Measurements from ENCODE around the gene RNLS. TPM values are rescaled to one million over a fixed set of nuclear protein-coding genes. Genes with fewer than 3 reads are reported as not detected.

Gene RNLS
- total RNA-seq, 2 donors from 2014 or later = 2.1 to 2.4 TPM

DNA sequence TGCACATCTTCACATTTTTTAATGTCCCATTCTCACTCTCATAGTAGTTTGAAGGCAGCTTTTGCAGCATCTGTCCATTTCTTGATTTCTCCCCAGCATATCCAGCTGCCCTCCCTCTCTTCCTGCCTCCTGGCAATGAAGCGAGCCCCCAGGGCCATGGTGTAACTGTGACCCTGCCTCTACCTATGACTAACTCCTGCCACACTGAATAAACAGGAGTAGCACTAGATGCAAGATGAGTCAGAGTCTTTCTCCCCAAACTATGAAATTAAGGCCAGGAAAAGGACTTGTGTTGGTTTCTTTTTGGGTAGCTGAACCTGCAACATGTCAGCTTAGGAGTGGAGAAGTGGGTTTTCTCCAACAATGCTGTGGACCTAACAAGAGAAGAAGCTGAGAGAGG lies 329.0 kb downstream of the RNLS start:
- no peaks in the 10 kb centered on the region for H3K27me3 Mint-ChIP-seq
- no peak overlapping the region for H3K27ac Mint-ChIP-seq
- H3K36me3 Mint-ChIP-seq (ENCODE audit: low read depth) = no peaks in the 10 kb centered on the region

DNA sequence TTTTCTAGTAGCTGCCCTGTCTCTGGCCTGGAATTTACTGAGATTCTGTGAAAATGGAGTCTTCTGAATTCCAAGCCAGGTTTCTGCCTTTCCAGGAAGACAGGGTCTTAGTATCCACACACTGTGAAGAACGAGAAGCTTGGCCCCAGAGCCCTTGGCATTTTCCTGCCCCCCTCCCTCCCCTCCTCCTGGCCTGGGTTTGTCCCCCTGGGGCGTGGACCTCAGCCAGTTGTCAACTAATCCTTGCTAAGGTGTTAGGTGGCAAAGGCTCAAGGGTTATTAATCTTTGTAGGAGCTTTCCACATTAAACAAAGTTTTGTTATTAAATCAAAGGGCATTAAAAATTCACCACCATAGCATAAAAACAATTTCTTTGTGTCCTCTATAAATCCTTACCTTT lies 329.5 kb downstream of the RNLS start:
- Mint-ChIP-seq H3K9me3 (no peaks in the 10 kb centered on the region), H3K27me3 (no peaks in the 10 kb centered on the region), H3K4me3 (no peak overlapping the region), H3K4me1 (peaks cover 5% of the 10 kb centered on the region), H3K27ac (no peak overlapping the region), H3K36me3 (ENCODE audit: low read depth) (no peaks in the 10 kb centered on the region)
- ATAC-seq (replicated peaks) = no peak

More for the DNA sequence above, 329.0 kb downstream of the RNLS start:
- no peak overlapping the region for H3K4me3 Mint-ChIP-seq
- H3K9me3 Mint-ChIP-seq = no peaks in the 10 kb centered on the region
- ATAC-seq (replicated peaks) = peak; percentile 97
- peaks cover 5% of the 10 kb centered on the region for H3K4me1 Mint-ChIP-seq

DNA sequence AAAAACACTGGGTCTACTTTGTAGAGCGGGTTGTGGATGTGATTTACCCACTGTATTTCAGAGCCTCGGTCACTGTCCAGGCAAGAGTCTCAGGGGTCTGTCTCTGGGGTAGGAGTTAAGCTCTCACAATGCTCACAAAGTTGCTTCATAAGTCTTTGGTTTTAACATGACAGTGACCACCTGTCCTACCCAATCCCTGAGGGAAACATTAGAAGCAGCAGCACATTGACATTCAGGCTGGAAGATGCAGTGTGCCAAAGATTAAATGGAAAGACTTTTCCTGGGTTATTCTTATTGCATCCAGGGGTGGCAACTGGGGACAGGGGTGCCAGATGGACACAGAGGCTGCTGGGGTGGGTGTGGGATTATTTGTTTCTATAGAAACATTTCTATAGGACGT lies 330.0 kb downstream of the RNLS start:
- Mint-ChIP-seq H3K9me3 (no peaks in the 10 kb centered on the region), H3K36me3 (ENCODE audit: low read depth) (no peaks in the 10 kb centered on the region), H3K4me3 (no peak overlapping the region), H3K27ac (no peak overlapping the region), H3K27me3 (no peaks in the 10 kb centered on the region), H3K4me1 (peaks cover 5% of the 10 kb centered on the region)
- ATAC-seq (replicated peaks) = no peak

DNA sequence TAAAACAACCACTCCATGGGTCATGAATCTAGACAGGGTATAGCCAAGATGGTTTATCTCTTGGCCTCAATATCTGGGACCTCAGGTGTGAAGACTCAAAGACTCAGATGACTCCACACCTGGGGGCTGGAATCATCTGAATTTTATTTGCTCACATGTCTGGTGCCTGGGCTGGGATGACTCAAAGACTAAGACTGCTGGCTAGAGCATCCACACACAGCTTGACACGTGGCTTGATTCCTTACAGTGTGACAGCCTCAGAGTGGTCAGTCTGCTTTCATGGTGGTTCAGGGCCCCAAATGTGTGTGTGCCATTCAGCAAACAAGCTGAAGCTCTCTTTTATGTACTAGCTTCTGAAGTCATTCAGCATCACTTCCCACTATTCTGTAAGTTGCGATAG lies 333.7 kb downstream of the RNLS start:
- Mint-ChIP-seq H3K27ac (no peak overlapping the region), H3K36me3 (ENCODE audit: low read depth) (no peaks in the 10 kb centered on the region), H3K4me3 (no peak overlapping the region), H3K4me1 (peaks cover 10% of the 10 kb centered on the region), H3K9me3 (no peaks in the 10 kb centered on the region), H3K27me3 (no peaks in the 10 kb centered on the region)
- no peak for ATAC-seq (replicated peaks)

DNA sequence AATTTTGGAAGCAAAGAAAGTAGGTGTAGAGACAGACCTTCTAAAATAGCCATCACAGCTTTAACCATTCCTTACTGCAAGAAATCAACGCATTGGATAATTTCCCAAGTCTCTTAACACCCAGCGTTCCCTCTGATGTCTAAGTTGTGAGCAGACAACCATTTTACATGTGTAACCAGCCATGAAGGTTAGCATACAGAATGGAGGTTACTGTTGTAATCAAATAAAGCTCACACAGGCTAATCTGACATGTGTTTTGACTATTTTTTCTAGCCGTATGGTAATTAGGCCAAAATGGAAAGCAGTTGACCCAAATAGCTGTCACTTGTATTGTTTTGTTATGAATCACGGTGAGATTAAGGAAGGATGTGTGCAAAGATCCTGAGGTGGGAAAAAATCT lies 336.4 kb downstream of the RNLS start:
- H3K36me3 Mint-ChIP-seq (ENCODE audit: low read depth) = no peaks in the 10 kb centered on the region
- no peak overlapping the region for H3K27ac Mint-ChIP-seq
- no peak overlapping the region for H3K4me3 Mint-ChIP-seq
- peaks cover 5% of the 10 kb centered on the region for H3K4me1 Mint-ChIP-seq
- ATAC-seq (replicated peaks) = no peak
- peaks cover 4% of the 10 kb centered on the region for H3K9me3 Mint-ChIP-seq
- peaks cover 3% of the 10 kb centered on the region for H3K27me3 Mint-ChIP-seq

DNA sequence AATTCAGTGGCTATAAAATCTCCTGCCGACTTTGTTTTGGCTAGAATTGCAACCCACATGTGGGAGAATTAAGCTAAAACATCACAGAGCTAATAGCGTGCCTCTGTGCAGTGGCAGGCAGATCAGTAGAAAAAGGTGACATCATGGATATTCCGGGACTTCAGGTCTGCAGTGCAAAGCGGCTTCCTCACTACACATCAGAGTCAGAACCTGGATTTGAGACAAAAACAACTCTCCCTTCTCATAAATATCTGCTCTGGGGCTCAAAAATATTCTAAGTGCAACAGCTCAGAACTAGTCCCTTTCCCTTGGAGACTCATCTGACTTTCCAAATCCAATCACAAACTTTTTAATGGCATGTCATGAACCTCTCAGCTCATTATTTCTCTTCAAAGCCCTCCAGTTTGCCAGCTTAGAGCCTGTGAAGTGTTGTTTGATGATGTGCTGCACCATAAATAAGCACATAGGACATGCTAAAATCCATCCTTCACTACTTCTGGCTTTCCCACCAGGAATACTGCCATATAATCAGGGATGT lies 337.1 kb downstream of the RNLS start:
- peaks cover 5% of the 10 kb centered on the region for H3K4me1 Mint-ChIP-seq
- no peak overlapping the region for H3K4me3 Mint-ChIP-seq
- H3K27me3 Mint-ChIP-seq = peaks cover 5% of the 10 kb centered on the region
- H3K36me3 Mint-ChIP-seq (ENCODE audit: low read depth) = no peaks in the 10 kb centered on the region
- peaks cover 5% of the 10 kb centered on the region for H3K9me3 Mint-ChIP-seq
- H3K27ac Mint-ChIP-seq = no peak overlapping the region
- no peak for ATAC-seq (replicated peaks)

DNA sequence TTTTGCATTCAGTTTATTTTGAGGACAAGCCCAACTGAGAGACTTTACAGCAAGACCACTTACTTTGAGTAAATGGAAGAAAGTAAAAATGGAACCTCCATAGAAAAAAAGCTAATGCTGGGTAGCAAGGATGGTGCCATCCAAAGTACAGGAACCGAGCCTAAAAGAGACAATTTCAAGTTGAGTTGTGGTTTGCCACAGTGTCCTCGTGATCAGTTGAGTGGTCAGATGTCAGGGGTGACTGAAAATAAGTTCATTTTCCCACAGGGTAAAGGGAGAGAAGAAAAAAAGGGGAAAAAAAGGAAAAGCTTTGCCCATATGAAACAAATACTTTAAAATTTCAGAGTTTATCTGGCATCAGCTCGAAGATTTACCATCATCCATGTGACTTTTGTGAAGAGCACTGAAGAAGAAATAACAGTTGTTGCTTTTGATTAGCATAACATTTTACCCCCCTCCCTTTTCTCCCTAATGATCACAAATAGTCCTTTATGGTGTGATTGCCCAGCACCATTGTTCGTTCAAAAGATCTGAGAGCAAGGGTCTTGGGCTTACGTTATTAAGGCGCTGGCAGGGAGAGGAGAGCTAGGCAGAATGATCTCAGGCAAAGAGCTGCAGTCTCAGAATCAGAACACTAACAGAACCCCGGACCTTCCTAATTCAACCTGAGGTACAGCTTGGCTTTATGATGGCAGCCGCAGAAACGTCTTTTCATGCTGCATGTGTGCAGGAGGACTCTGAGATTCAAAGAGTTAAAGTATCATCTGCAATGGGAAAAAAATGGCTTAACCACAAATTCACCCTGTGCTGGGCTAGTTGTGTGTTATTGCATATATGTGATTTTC lies 338.1 kb downstream of the RNLS start:
- Mint-ChIP-seq H3K9me3 (peaks cover 5% of the 10 kb centered on the region), H3K4me1 (peaks cover 5% of the 10 kb centered on the region), H3K4me3 (no peak overlapping the region), H3K36me3 (ENCODE audit: low read depth) (no peaks in the 10 kb centered on the region), H3K27me3 (peaks cover 5% of the 10 kb centered on the region), H3K27ac (no peak overlapping the region)
- no peak for ATAC-seq (replicated peaks)

DNA sequence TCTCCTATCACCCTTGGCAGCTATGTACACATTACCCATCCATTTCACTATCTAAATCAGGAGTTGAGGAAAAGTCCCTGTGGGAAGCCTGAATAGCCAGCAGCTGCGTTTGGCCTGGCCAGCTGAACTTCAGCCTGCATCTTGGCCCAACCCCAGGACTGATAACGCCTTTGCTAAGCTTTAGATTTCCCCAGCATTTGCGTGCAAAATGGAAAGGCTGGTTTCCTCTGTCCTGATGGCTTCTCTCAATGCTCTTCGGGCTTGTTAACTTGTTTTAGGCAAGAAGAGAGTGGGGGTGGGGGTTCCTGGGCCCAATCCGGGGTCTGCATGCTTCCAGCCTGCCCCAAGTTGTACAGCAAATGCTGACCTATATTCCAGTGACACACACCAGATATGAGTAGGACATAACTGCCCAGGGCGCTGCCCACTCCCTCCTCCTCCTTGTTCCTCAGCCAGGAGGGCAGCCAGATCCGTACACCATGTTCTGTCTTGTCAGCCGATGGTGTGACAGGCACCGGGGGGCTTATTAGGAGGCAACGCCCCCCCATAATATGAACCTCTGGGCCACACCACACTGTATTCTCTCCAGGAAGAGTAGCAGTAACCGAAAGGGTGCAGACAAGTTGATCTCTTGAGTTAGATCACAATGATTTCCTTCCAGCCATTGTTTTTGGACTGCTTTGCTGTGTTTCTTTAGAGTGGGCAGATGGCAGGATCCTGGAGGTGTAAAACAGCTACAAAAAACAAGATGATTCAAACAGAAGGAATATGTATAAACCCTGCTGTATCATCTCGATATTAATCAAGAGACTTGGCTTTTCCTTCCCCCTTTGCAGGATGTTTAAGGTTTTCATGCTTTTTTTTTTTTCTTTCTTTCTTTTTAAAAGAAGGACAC lies 339.0 kb downstream of the RNLS start:
- Mint-ChIP-seq H3K9me3 (peaks cover 5% of the 10 kb centered on the region), H3K4me3 (no peak overlapping the region), H3K27me3 (peaks cover 5% of the 10 kb centered on the region), H3K4me1 (peaks cover 5% of the 10 kb centered on the region), H3K27ac (no peak overlapping the region), H3K36me3 (ENCODE audit: low read depth) (no peaks in the 10 kb centered on the region)
- ATAC-seq (replicated peaks) = no peak

DNA sequence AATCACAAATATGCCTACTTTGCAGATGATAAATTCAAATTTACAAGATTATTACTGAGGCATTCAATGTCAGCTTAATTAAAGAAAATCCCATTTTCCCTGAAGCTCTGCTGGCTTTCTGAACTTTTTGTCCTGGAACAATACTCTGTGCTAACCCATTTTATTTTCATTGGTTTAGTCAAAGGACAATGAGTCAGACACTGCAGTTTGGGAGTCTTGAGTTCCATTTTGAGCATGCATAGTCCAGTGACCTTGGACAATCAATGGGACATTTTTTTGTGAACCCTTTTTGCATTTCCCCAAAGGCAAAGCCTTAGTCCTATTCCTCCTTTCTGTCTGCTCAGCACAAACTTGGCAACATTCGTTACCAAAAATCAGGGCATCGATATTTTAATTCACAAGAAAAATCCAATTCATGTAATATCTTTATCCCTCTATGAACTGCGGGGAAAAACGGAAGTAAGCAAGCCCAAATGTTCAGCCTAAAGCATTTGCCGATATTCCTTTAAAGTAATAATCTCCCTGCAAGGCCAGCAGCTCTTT lies 339.8 kb downstream of the RNLS start:
- ATAC-seq (replicated peaks) = no peak
- Mint-ChIP-seq H3K36me3 (ENCODE audit: low read depth) (no peaks in the 10 kb centered on the region), H3K4me3 (no peak overlapping the region), H3K27me3 (peaks cover 5% of the 10 kb centered on the region), H3K4me1 (peaks cover 5% of the 10 kb centered on the region), H3K27ac (no peak overlapping the region), H3K9me3 (peaks cover 5% of the 10 kb centered on the region)

DNA sequence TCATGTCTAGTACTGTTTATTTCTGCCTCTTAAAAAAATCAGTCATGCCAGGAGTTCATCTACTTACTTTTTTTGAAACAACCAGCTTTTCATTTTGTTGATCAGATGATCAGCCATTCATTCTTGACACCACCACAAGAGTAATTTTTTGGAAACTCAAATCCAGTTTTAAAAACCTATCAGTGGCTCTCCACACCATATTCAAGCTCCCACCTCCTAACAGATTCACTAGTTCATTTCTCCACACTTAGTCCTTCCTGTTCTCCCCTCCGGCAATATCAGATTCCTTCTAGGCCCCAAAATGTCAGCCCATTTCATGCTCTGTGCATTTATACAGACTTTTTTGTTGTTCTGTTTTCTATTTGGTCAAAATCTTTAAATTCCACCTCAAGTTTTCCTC lies 341.6 kb downstream of the RNLS start:
- H3K27me3 Mint-ChIP-seq = peaks cover 5% of the 10 kb centered on the region
- no peak overlapping the region for H3K4me3 Mint-ChIP-seq
- no peak overlapping the region for H3K27ac Mint-ChIP-seq
- peaks cover 5% of the 10 kb centered on the region for H3K4me1 Mint-ChIP-seq
- no peaks in the 10 kb centered on the region for H3K36me3 Mint-ChIP-seq (ENCODE audit: low read depth)
- peaks cover 5% of the 10 kb centered on the region for H3K9me3 Mint-ChIP-seq
- ATAC-seq (replicated peaks) = no peak

DNA sequence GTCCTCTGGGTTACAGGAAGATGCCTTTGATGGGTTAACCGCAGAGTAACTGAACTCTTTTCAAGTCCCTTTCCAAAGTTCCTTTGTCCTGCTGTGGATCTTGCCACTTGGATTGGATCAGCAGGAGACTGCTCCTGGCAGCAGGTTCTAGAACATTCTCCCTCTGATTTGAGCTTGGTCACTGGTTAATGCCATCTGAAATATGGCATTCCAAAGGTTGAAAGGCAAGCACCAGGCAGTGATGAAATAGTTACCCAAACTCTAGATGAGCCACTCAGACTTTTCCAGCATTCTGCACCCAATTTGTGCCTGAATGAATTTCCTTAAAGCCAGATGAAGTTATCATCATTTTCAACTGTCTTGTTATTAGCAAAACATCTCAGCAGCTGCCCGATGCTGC lies 343.9 kb downstream of the RNLS start:
- peaks cover 5% of the 10 kb centered on the region for H3K27me3 Mint-ChIP-seq
- H3K9me3 Mint-ChIP-seq = peaks cover 5% of the 10 kb centered on the region
- no peaks in the 10 kb centered on the region for H3K4me1 Mint-ChIP-seq
- ATAC-seq (replicated peaks) = no peak
- no peak overlapping the region for H3K4me3 Mint-ChIP-seq
- no peak overlapping the region for H3K27ac Mint-ChIP-seq
- no peaks in the 10 kb centered on the region for H3K36me3 Mint-ChIP-seq (ENCODE audit: low read depth)

DNA sequence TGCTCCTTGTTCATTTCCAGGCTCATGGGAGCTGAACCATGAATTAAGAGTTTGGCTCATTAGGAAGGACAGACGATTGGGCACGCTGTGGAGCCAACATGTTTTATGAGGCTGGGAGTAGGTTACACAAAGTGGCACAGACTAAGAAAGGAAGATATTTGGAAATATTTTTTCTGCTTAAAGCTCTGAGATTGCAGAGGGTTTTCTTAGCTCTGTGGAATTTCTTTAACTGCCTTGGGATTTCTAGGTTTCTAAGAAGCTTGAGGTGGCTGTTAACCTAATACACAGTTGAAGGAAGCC lies 344.6 kb downstream of the RNLS start:
- H3K9me3 Mint-ChIP-seq = peaks cover 5% of the 10 kb centered on the region
- no peaks in the 10 kb centered on the region for H3K4me1 Mint-ChIP-seq
- peaks cover 5% of the 10 kb centered on the region for H3K27me3 Mint-ChIP-seq
- no peak for ATAC-seq (replicated peaks)
- H3K4me3 Mint-ChIP-seq = no peak overlapping the region
- no peak overlapping the region for H3K27ac Mint-ChIP-seq
- H3K36me3 Mint-ChIP-seq (ENCODE audit: low read depth) = no peaks in the 10 kb centered on the region

DNA sequence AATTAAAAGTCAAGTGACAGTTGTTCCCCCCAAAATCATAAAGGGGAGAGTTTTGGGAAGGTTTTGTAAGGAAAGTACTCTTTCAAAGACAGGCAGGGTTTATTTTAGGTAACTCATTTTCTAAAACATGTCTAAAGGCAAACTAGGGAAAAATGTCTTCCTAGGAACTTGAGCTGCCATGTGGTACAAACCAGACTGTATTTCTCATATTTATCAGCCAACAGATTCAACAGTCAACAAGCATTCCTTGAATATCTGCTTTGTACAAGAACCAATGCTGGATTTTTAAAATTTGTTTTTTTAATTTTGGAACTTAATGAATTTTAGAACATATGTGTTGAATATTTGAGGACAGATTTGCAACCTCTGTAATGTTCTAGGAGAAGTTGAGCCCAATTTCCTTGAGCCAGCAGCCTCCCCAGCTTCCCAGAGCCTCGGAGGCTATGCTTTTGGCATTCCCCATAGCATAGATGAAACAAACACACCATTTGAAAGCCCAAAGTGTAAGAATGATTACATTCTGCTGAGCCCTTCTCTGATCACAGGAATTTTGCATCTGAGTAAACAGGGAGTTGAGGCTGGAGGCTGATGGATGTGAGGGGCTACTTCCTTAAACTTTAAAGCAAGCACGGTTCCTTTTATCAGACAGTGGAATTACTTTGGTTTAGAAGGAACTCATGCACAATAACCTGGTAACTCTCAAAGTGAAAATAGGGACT lies 345.1 kb downstream of the RNLS start:
- ATAC-seq (replicated peaks) = no peak
- Mint-ChIP-seq H3K4me3 (no peak overlapping the region), H3K27ac (no peak overlapping the region), H3K36me3 (ENCODE audit: low read depth) (no peaks in the 10 kb centered on the region), H3K27me3 (peaks cover 5% of the 10 kb centered on the region), H3K9me3 (peaks cover 5% of the 10 kb centered on the region), H3K4me1 (no peaks in the 10 kb centered on the region)

DNA sequence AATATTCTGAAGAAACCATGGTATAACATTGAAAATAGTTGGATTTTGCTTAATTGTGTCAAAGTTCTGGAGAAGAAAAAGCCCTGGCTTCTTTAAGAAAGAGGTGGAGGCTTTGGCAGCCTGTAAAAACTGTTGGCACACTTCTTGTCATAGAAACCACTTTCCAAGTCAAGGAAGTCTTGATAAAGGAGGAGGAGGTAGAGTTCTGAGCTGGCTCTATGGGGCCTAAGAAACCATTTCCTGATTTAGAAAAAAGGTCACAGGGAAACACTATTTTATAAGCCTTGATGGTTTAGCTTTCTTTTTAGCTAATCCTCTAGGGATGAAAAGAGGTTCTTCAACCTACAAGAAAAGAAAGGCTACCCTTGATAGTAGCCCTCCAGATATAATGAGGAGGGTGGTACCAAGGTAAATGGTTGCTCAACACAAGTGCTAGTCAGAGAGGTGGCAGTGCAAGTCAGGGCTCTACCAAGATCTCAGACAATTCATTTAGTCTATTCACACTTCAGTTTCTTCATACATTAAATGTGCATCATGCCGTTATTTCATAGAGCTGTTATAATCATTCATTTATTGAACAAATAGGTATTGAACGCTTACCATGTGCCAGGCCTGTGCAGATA lies 346.9 kb downstream of the RNLS start:
- H3K4me3 Mint-ChIP-seq = no peak overlapping the region
- H3K27me3 Mint-ChIP-seq = no peaks in the 10 kb centered on the region
- no peak for ATAC-seq (replicated peaks)
- no peaks in the 10 kb centered on the region for H3K4me1 Mint-ChIP-seq
- no peaks in the 10 kb centered on the region for H3K36me3 Mint-ChIP-seq (ENCODE audit: low read depth)
- no peak overlapping the region for H3K27ac Mint-ChIP-seq
- no peaks in the 10 kb centered on the region for H3K9me3 Mint-ChIP-seq
